HepG2 (cell line): ENCODE data around the gene SIGLEC6. TPM values are rescaled to one million over a fixed set of nuclear protein-coding genes. Genes with fewer than 3 reads are reported as not detected.

Source experiments
- ATAC-seq: fragments of 200-7000 bp; cut with Tn5 transposase; 3 replicates; pipeline ENCODE4 v1.9.1; 2020; ENCODE audit warnings: mild to moderate bottlenecking, moderate library complexity
- BruUV-seq: library from RNA; stranded (reverse); fragments of 400-500 nt; replicated peaks from 2 replicates; lab custom pipeline; 2021; lab: Mats Ljungman, UMichigan
- CTCF ChIA-PET: fragments of 300-600 bp; formaldehyde crosslinking; extraction: SDS; loops from one replicate; lab custom pipeline; 2021; ENCODE audit warnings: low total read pairs, inconsistent platforms, low intra/inter-chr PET ratio; lab: Yijun Ruan, JAX
- POLR2A ChIA-PET: fragments of 350-600 bp; sonication (Branson Sonifier 250); formaldehyde crosslinking; loops from one replicate; lab custom pipeline; 2020; ENCODE audit warnings: antibody characterized with exemption, inconsistent platforms; lab: Yijun Ruan, JAX
- DNase-seq: peaks from one replicate; pipeline ENCODE4 v3.0.0-alpha.2; 2015; ENCODE audit warnings: low spot score
- FAIRE-seq: peaks from 3 replicates; lab custom pipeline; 2011; peaks lifted over from hg19 to GRCh38; lab: Jason Lieb, UNC
- H2AFZ ChIP-seq: one replicate; pipeline ENCODE4 v1.6.1; 2011; ENCODE audit warnings: low read length, inconsistent platforms
- H3K27ac ChIP-seq: fragments of 300-600 bp; 3 replicates; pipeline ENCODE4 v1.8.0; 2011; ENCODE audit warnings: mixed run types, mild to moderate bottlenecking, mixed read lengths, low read length, inconsistent platforms; ENCODE audit not compliant: insufficient read depth; ENCODE audit errors: extremely low read length
- H3K27me3 ChIP-seq, 2 experiments: fragments of 200-600 bp in 1 of 2; 2 replicates in 1 of 2; 3 replicates in 1 of 2; pipeline versions ENCODE4 v1.6.0 to v1.8.0; 2011; ENCODE audit warnings: low read length in 2 of 2, mild to moderate bottlenecking in 2 of 2, moderate library complexity in 2 of 2, inconsistent platforms in 1 of 2; ENCODE audit not compliant: insufficient read depth in 2 of 2, control insufficient read depth in 1 of 2
- H3K36me3 ChIP-seq, 2 experiments: fragments of 200-600 bp in 1 of 2; replicated peaks in 1 of 2; 2 replicates in 1 of 2; 3 replicates in 1 of 2; pipeline versions ENCODE4 v1.5.1 to v1.8.0; 2011; ENCODE audit warnings: low read length in 2 of 2, inconsistent platforms in 1 of 2; ENCODE audit not compliant: insufficient read depth in 2 of 2, control insufficient read depth in 1 of 2
- H3K4me1 ChIP-seq: 2 replicates; pipeline ENCODE4 v1.5.1; 2012; ENCODE audit warnings: low read length, inconsistent platforms; ENCODE audit not compliant: insufficient read depth
- H3K4me2 ChIP-seq: 2 replicates; pipeline ENCODE4 v1.6.0; 2011; ENCODE audit warnings: low read depth, low read length, inconsistent platforms
- H3K4me3 ChIP-seq, 3 experiments: fragments of 200-600 bp in 1 of 3; sonication (generic), shearing (Covaris generic) in 1 of 3; replicated peaks in 1 of 3; 2 replicates each; pipeline ENCODE4 v1.5.1; 2011 to 2016; ENCODE audit warnings: low read length in 3 of 3, inconsistent platforms in 2 of 3, low read depth in 2 of 3, mild to moderate bottlenecking in 2 of 3, control low read depth in 1 of 3, mixed read lengths in 1 of 3; ENCODE audit not compliant: insufficient read depth in 1 of 3
- H3K79me2 ChIP-seq: one replicate; pipeline ENCODE4 v1.6.1; 2011; ENCODE audit warnings: low read length, inconsistent platforms; ENCODE audit not compliant: insufficient read depth
- H3K9ac ChIP-seq: 2 replicates; pipeline ENCODE4 v1.6.0; 2011; ENCODE audit warnings: mild to moderate bottlenecking, low read depth, low read length, inconsistent platforms; ENCODE audit not compliant: insufficient read depth
- H3K9me3 ChIP-seq: 2 replicates; pipeline ENCODE4 v1.5.1; 2012; ENCODE audit warnings: mild to moderate bottlenecking, low read length
- H4K20me1 ChIP-seq: 2 replicates; pipeline ENCODE4 v1.6.0; 2011; ENCODE audit warnings: inconsistent platforms, mild to moderate bottlenecking, low read length, moderate library complexity; ENCODE audit not compliant: insufficient read depth
- AKAP8 ChIP-seq: sonication (generic); formaldehyde crosslinking; IDR thresholded peaks from 2 replicates; pipeline ENCODE4 v1.5.1; 2020; ENCODE audit warnings: mild to moderate bottlenecking, missing genetic modification reagents
- RFXAP ChIP-seq: sonication (generic); formaldehyde crosslinking; IDR thresholded peaks from 2 replicates; pipeline ENCODE4 v1.4.0; 2020; ENCODE audit warnings: missing genetic modification reagents, borderline replicate concordance
- ZNF670 ChIP-seq: sonication (generic); formaldehyde crosslinking; IDR thresholded peaks from 2 replicates; pipeline ENCODE4 v1.8.0; 2022; ENCODE audit warnings: mild to moderate bottlenecking, missing genetic modification reagents, borderline replicate concordance
- ZNF766 ChIP-seq: sonication (generic); formaldehyde crosslinking; IDR thresholded peaks from 2 replicates; pipeline ENCODE4 v1.5.0; 2020; ENCODE audit warnings: missing genetic modification reagents, borderline replicate concordance
- WGBS: methylation state at CpG from one replicate; pipeline ENCODE4 v1.1.6; 2017; ENCODE audit warnings: low lambda C conversion rate; 5-methylcytosine and 5-hydroxymethylcytosine counted together
- in situ Hi-C: cut with HindIII; loops from 2 replicates; pipeline ENCODE4 v1.10.0; 2017; ENCODE audit warnings: low pct_unique_long_range_greater_than_20kb; ENCODE audit not compliant: extremely low pct_ligation_motif_present
- intact Hi-C: fragments of 100-400 bp; cut with micrococcal nuclease; formaldehyde crosslinking; loops from one replicate; pipeline ENCODE4 v1.10.0; 2022; ENCODE audit not compliant: unreplicated experiment
- polyA plus RNA-seq, 8 experiments: library from polyadenylated mRNA; depleted of rRNA in 3 of 8; stranded (reverse) in 7 of 8; unstranded in 1 of 8; fragments of >200 nt; fragmentation: Illumina TruSeq in 4 of 8; extraction: Trizol in 4 of 8; gene quantifications; 2 replicates each; pipeline versions ENCODE4 v1.2.1 to v1.2.3, GENCODE V29; 2011 to 2016; ENCODE audit warnings: low read depth in 4 of 8, missing spikeins in 1 of 8, mixed read lengths in 1 of 8; ENCODE audit not compliant: insufficient read depth in 1 of 8
- total RNA-seq, 5 experiments: library from RNA; depleted of rRNA; stranded (reverse); fragments of >200 nt; fragmentation: Illumina TruSeq; extraction: Trizol; gene quantifications; 2 replicates each; pipeline ENCODE4 v1.2.3, GENCODE V29; 2016; ENCODE audit warnings: low read depth in 1 of 5
- TF ChIP-seq, protein P1 (sequence below): sonication (generic); formaldehyde crosslinking; IDR thresholded peaks from 2 replicates; pipeline ENCODE4 v1.5.0; 2020; ENCODE audit warnings: mild to moderate bottlenecking, missing genetic modification reagents, moderate library complexity

Gene SIGLEC6
- total and polyA plus RNA-seq, 2 of the 13 experiments (the other 11 are each of a cell fraction or from before 2014, with no cell fraction given): not detected

DNA sequence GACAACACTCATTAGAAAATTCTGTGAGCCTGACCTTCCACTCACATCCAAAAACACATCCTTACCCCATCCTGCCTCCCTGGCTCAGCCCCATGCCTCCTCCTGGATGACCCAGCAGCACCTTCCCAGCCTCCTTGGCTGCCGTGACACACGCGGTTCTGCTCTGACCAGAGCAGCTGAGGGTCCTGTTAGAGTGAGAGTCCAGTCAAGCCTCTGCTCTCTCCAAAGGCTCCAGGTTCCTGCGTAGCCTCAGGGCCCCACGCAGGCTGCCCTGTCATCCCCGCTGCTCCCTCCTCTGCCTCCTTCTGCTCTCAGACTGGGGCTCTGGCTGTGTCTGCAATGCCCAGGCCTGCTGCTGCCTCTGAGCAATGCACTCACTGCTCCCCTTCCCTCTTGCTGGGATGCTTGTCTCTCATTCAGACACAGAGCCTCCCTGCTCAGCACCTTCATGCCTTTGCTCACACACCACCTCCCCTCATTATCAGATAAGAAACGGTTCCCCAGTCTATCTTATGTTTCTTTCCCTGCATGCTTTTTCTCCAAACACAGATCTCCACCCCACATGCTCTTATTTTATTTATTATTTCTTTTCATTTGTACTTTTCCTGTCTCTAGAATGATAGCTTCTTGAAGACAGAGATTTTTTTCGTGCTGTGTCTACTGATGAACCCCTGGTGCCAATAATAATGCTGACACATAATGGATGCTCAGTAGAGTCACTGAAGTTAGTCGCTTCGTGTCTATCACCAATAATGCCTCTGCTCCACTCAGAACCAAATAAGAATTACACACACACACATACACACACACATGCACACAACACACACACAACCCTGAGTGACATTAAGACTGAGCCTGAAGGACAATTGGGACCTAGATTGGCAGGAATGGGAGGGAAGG is 10.2 kb upstream of the SIGLEC6 start:
- H3K4me1 ChIP-seq: no peaks in the 10 kb centered on the region
- ChIA-PET CTCF (no interaction called here), POLR2A (no interaction called here)
- no peaks in the 10 kb centered on the region; a peak in 2 of 5 replicates for H3K27me3 ChIP-seq
- H3K36me3 ChIP-seq: no peaks in the 10 kb centered on the region
- no peak overlapping the region for H3K27ac ChIP-seq
- WGBS: 2% methylated on average over 10 of the region's 10 CpGs
- no peak overlapping the region for H2AFZ ChIP-seq
- in situ Hi-C loops (no loop called here), intact Hi-C loops (no loop called here)
- no TSS peak for BruUV-seq
- FAIRE-seq (no peak), ATAC-seq (no peak), DNase-seq (no peak)
- no peaks in the 10 kb centered on the region for H4K20me1 ChIP-seq
- H3K4me2 ChIP-seq: no peak overlapping the region
- no peak overlapping the region for H3K9ac ChIP-seq
- TF ChIP-seq ZNF766 (CRISPR knock-in tag) (no peak), AKAP8 (CRISPR knock-in tag) (no peak), RFXAP (CRISPR knock-in tag) (no peak), ZNF670 (CRISPR knock-in tag) (no peak)
- TF ChIP-seq, protein P1, sequence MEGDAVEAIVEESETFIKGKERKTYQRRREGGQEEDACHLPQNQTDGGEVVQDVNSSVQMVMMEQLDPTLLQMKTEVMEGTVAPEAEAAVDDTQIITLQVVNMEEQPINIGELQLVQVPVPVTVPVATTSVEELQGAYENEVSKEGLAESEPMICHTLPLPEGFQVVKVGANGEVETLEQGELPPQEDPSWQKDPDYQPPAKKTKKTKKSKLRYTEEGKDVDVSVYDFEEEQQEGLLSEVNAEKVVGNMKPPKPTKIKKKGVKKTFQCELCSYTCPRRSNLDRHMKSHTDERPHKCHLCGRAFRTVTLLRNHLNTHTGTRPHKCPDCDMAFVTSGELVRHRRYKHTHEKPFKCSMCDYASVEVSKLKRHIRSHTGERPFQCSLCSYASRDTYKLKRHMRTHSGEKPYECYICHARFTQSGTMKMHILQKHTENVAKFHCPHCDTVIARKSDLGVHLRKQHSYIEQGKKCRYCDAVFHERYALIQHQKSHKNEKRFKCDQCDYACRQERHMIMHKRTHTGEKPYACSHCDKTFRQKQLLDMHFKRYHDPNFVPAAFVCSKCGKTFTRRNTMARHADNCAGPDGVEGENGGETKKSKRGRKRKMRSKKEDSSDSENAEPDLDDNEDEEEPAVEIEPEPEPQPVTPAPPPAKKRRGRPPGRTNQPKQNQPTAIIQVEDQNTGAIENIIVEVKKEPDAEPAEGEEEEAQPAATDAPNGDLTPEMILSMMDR (CRISPR knock-in tag): no peak
- H3K79me2 ChIP-seq: no peaks in the 10 kb centered on the region
- no peaks in the 10 kb centered on the region for H3K9me3 ChIP-seq
- H3K4me3 ChIP-seq: no peak overlapping the region
